Colonic mucosa (tissue), 4 donors: ENCODE data around the gene PLPP3. TPM values are rescaled to one million over a fixed set of nuclear protein-coding genes. Genes with fewer than 3 reads are reported as not detected.

Experiments
- DNase-seq: peaks from one replicate; pipeline ENCODE4 v3.0.0-alpha.2; 2020
- H3K27ac ChIP-seq: fragments of 200-600 bp; one replicate; pipeline ENCODE4 v1.8.0; 2021
- H3K27me3 ChIP-seq: fragments of 200-600 bp; one replicate; pipeline ENCODE4 v1.8.0; 2021
- H3K36me3 ChIP-seq: fragments of 200-600 bp; one replicate; pipeline ENCODE4 v1.8.0; 2021
- H3K4me1 ChIP-seq: fragments of 200-600 bp; one replicate; pipeline ENCODE4 v1.8.0; 2021; ENCODE audit warnings: mild to moderate bottlenecking
- H3K4me3 ChIP-seq: fragments of 200-600 bp; one replicate; pipeline ENCODE4 v1.8.0; 2021
- H3K9ac ChIP-seq, 2 donors: one replicate each; pipeline ENCODE4 v1.7.0; 2013; ENCODE audit warnings: control low read depth in 2 of 2, low read depth in 2 of 2, low read length in 2 of 2
- H3K9me3 ChIP-seq: fragments of 200-600 bp; one replicate; pipeline ENCODE4 v1.8.0; 2021
- CTCF ChIP-seq: fragments of 200-600 bp; IDR thresholded peaks from one replicate; pipeline ENCODE4 v1.8.0; 2022; ENCODE audit warnings: antibody characterized with exemption, mild to moderate bottlenecking
- intact Hi-C: fragments of 100-400 bp; cut with DNase I; formaldehyde crosslinking; loops from one replicate; pipeline ENCODE4 v1.14.1; 2022
- total RNA-seq, 2 donors: library from RNA; stranded (reverse); fragmentation: NEBNext Ultra II Directional in 1 of 2; extraction: Animal tissue kit (Norgen Biotek cat#: 25700) in 1 of 2; gene quantifications; one replicate each; pipeline ENCODE4 v1.2.1, GENCODE V29; 2021
- donor health status: healthy.
- donor health status: DM: no; HTN: no; CAD: no.
- donor health status: DM: no; HTN: no; CAD: no.

Gene PLPP3
- total RNA-seq, 2 donors from 2014 or later = 18.6 to 33.3 TPM

- TF ChIP-seq CTCF = no peak
- Histone ChIP-seq H3K4me1 (no peaks in the 10 kb centered on the region), H3K4me3 (no peak overlapping the region), H3K9me3 (no peaks in the 10 kb centered on the region), H3K9ac (no peak overlapping the region), H3K27me3 (no peaks in the 10 kb centered on the region), H3K27ac (no peak overlapping the region), H3K36me3 (no peaks in the 10 kb centered on the region)
- DNase-seq = no peak
- intact Hi-C loops = loop anchor here (5.0 to 10.0 kb wide), 3 partner anchors 1112 to 1299 kb away; no protein-coding TSS in a partner anchor
These were observed 7.1 kb upstream of the PLPP3 start for GRCh38 chr1:56586502-56586901.

- no peak for TF ChIP-seq CTCF
- no peaks in the 10 kb centered on the region for H3K9me3 ChIP-seq
- H3K9ac ChIP-seq = no peak overlapping the region
- H3K27me3 ChIP-seq = no peaks in the 10 kb centered on the region
- no peak overlapping the region for H3K4me3 ChIP-seq
- no peak overlapping the region for H3K27ac ChIP-seq
- H3K36me3 ChIP-seq = no peaks in the 10 kb centered on the region
- intact Hi-C loops = loop anchor here (5.0 to 10.0 kb wide), 3 partner anchors 1111 to 1299 kb away; no protein-coding TSS in a partner anchor
- no peak for DNase-seq
- no peaks in the 10 kb centered on the region for H3K4me1 ChIP-seq
These were observed 6.6 kb upstream of the PLPP3 start for GRCh38 chr1:56585985-56586384.

- Histone ChIP-seq H3K27ac (no peak overlapping the region), H3K9ac (no peak overlapping the region), H3K4me1 (no peaks in the 10 kb centered on the region), H3K4me3 (no peak overlapping the region), H3K36me3 (no peaks in the 10 kb centered on the region), H3K27me3 (no peaks in the 10 kb centered on the region), H3K9me3 (no peaks in the 10 kb centered on the region)
- intact Hi-C loops = loop anchor here (5.0 to 10.0 kb wide), 3 partner anchors 1110 to 1298 kb away; no protein-coding TSS in a partner anchor
- peak; percentile 78 for TF ChIP-seq CTCF
- DNase-seq = peak; percentile 43
These were observed 5.7 kb upstream of the PLPP3 start for GRCh38 chr1:56584910-56585528.

- no peaks in the 10 kb centered on the region for H3K4me1 ChIP-seq
- H3K27ac ChIP-seq = no peak overlapping the region
- no peak overlapping the region for H3K9ac ChIP-seq
- no peak for TF ChIP-seq CTCF
- H3K27me3 ChIP-seq = no peaks in the 10 kb centered on the region
- H3K9me3 ChIP-seq = no peaks in the 10 kb centered on the region
- no peak for DNase-seq
- H3K36me3 ChIP-seq = no peaks in the 10 kb centered on the region
- no peak overlapping the region for H3K4me3 ChIP-seq
- intact Hi-C loops = loop anchor here (10.0 kb wide), 1 partner anchor 1109 kb away; no protein-coding TSS in a partner anchor
These were observed 4.7 kb upstream of the PLPP3 start for GRCh38 chr1:56583957-56584468.

GRCh38 chr1:56580771-56581170 is 1.4 kb upstream of the PLPP3 start:
- Histone ChIP-seq H3K27ac (no peak overlapping the region), H3K4me3 (no peak overlapping the region), H3K27me3 (no peaks in the 10 kb centered on the region), H3K4me1 (no peaks in the 10 kb centered on the region), H3K9me3 (no peaks in the 10 kb centered on the region), H3K36me3 (no peaks in the 10 kb centered on the region), H3K9ac (no peak overlapping the region)
- DNase-seq = no peak
- intact Hi-C loops = loop anchor here (10.0 kb wide), 1 partner anchor 1106 kb away; no protein-coding TSS in a partner anchor
- TF ChIP-seq CTCF = no peak
